GM21367 (cell line): Measurements from ENCODE around the gene BTBD9.

Experiments used
- ATAC-seq: cut with Tn5 transposase; IDR thresholded peaks from one replicate; pipeline ENCODE4 v1.9.1; 2021; ENCODE audit not compliant: unreplicated experiment

The BTBD9 gene

DNA sequence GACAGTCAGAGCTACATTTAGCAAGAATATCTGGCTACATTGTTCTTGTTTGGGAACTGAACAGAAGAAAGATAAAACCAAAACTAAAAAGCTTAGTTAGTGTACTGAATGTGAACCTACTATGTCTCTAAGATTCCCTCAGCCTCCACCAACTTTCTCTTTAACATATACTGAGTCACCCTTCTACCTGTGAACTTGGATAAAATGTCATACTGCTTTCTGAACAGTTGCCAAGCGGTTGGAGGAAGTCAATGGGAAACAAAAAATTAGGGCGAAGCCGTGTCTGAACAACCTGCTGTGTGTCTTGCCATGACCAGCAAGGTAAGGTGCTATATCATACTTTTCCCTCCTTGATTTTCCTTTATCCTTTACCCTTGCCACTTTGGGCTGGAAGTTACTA lies 243.5 kb downstream of the BTBD9 start:
- no peak for ATAC-seq

DNA sequence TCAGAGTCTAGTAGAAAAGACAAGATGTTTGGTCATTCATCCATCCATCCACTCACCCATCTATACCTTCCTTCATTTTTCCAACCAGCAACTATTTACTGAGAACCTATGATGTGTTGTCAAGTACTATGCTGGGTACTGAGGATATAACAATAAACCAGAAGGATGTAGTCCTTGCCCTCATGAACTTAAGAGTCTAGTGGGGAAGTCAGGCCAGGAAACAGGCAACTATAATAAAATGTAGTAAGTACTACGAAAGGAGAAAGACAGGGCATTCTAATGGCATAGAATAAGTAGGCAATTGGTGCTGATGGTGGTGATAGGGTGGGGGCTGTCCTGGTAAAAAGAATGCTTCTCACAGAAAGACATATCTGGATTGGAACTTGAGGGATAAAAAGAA lies 245.7 kb downstream of the BTBD9 start:
- no peak for ATAC-seq

DNA sequence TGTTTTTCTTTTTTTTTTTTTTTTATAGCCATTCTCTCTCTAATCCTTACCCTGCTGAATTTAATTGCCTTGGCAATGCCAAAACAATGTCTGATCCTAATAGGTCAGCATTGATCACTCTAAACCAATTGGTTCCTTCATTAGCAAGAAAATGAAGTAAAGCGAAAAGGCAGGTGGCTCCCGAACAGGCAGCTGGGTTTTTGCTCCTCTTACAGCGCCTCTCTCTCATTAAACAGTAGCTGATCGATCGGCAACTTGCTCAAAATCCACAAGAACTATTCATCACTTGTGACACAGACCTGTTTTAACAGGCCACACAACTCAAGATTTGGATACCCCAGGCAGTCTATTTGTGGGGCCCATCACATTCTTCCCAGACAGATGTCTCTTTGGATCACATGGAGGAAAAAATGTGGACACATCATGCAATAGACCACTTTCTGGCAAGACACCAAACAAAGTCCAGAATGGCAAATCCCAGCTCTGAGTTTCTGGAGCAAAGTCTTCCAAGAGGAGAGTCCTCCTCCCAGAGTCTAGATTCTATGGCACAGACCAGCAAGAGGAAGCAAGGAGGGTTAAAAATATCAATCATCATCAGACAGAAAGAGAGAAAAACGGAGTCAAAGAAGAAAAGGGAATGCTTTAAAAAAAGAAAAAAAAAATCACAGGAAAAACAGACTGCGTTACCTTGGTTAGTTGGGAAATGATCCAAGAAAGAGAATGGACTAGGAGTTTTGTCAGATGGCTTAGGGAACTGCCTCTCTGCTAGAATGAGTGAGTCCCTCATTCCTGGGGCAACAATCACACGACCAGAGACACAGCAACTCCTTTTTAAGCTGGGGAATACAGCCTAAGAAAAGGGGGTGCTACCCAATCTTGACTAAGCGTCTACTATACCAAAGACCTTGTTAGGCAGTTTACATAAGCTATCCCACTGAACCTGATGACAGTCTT lies 247.8 kb downstream of the BTBD9 start:
- ATAC-seq: no peak

DNA sequence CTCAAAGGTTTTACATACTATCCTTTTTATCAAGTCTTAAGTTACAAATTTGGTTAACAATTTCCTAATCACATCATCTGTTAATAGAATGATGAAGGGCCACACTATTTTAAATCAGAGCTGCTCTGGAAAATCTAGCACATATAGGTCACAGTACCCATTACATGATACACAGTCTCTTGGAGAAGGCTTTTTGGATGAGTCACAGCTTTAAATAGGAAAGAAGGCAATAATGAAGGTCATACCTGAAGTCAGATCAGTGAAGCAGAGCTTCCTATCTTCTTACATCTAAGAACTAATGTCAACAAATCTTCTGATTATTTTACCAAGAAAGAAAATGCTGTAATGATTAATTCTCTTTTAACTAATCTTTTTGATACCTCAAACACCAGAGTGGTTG lies 248.5 kb downstream of the BTBD9 start:
- ATAC-seq: no peak

DNA sequence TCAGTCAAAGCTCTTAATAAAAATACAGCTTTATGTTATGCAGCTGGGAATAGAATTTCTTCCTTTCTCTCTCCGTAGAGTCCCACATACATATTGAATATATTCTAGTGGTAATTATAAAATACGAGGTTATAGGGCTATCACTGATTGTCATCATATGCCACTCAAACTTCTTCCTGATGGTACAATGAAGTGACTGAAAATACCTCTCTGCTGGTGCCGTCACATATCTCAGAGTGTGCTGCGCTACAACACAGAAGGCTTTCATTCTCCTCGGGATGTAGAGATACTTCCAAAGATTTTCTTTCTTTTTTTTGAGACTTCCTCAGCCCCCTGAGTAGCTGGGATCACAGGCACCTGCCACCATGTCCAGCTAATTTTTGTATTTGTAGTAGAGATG lies 249.9 kb downstream of the BTBD9 start:
- no peak for ATAC-seq

DNA sequence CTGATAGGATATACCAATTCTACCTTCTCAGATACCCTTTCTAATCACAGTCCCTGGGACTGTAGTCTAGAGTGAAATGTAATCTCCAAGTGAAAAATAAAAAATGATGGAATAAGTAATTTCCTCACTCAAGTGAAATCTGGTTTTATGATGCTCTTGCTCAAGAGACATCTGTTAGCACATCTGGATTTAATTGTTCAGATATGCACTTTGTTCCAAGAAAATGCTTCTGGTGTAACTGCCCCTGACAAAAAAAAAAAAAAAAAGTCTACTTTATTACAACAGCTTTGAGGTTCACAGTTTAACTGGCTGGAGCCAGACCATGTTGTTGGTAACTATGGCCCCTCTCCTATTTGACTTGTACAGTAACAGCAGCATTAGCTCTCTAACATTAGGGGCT lies 251.8 kb downstream of the BTBD9 start:
- ATAC-seq: no peak

DNA sequence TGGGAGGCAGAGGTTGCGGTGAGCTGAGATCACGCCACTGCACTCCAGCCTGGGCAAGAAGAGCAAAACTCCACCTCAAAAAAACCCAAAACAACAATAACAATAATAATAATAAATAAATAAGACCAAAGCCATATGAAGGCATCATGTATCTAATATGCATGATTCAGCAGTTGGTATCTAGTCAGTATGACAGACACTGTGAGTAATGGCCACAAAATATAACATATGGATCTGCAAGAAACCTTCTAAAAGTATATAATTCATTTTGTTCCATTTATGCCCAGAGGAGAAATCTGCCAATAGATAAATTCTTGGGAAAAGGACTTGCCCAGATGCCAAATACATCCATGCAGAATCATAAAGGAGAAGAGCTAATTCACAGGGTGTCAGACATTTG lies 252.3 kb downstream of the BTBD9 start:
- no peak for ATAC-seq

DNA sequence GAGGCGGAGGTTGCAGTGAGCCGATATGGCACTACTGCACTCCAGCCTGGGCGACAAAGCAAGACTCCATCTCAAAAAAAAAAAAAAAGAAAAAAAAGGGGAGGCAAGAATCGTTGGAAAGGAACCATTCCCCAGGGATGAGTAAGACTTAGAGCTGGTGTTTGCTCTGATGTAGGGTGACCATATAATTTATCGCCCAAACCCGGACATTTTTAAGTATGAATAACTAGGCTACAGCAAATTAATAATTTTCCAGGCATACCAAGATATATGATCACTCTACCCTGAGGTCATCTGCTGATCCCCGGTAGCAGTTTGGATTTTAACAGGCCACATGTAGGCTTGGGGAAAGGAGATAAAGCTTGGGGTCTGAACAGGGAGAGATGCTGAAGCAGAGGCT lies 260.9 kb downstream of the BTBD9 start:
- ATAC-seq: no peak

DNA sequence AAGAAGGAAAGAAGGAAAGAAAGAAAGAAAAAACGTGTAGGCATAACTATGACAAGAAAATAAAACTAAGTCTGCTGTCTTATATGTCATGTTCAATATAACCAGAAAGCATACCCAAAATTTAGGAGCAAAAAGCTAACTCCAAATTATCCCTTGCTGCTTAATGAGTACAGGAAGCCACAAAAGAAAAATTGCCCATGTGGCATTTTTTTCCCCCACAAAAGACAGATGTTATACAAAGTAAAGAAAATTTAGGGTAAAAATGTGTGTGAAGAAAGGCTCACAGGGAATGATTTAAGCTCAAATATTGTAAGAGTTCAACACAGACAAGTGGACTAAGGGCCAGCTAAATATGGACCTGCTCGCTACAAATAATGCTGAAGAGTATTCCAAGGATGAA lies 263.8 kb downstream of the BTBD9 start:
- no peak for ATAC-seq

DNA sequence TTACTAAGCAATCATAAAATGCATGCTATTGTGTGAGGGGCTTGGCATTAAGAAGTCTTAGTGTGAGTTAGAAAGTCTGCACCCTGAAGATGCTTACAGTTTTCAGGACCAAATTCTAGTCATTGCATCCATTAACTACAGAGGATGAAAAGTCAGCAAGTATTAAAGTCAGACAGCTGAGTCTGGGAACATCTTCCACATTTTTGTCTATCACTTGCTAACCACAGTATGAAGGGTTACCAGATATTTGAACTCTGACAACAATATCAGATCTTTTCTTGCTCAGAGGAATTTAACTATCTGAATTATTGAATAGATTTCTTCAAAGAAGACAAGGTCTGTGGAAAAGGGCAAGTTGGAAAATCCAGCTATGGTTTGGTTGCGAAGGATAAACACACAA lies 264.4 kb downstream of the BTBD9 start:
- no peak for ATAC-seq

DNA sequence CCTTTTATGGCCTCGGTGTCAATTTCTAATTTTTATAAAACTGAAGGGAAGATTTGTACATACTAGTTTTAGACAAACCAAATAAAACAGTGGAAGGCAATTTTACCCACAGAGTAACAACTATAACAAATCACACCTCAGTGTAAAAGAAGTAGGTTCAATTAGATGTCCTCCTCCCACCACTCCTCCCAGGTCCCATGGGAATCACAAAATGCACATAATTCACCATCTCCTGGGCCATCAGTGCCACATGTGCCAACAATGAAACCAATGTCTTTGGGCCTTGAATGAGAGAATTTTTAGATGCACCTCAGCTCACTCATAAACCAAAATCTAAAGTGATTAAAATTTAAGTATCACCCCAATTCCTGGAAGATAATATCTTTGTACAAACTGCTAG lies 267.8 kb downstream of the BTBD9 start:
- ATAC-seq: no peak

DNA sequence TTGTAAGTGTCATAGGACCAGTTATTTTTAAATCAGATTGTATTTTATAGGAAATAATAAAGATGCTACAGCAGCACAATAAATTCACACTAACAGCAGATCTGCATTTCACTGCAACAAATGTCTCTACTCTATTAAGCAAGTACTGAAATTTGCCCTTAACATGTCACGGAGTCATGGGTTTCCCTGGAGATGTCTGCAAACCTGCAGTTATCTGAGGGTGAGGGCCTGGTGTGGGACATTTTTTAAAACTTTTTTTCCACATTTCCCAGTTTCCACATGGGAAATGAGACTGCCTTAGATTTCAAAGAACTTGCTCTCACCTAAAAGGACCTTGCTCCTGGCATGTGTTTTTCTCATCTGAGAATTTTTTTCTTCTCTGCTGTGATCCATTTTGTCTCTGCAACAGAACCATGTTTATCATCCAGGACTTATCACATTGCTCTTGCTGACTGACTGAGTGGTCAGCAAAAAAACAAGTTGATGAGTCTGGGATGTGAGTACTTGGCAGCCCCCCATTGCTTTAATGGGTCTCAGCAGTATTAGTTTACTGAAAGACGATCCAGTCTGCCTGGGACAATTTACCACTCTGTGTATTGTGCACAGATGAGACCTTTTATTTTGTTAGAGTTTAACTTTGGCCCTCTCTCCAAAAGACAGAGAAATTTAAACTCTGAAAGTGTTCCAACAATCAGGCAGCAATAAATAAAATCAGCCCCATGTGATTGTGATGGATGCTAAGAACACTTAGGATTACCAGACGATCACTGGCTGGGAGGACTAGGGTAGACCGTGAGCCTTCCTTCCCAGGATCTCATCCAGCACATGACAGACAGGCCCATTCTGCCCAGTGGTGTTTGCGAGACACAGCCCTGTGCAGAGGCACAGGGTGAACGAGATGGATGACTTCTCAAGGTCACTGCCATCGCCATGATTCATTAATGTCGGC lies 268.8 kb downstream of the BTBD9 start:
- no peak for ATAC-seq

DNA sequence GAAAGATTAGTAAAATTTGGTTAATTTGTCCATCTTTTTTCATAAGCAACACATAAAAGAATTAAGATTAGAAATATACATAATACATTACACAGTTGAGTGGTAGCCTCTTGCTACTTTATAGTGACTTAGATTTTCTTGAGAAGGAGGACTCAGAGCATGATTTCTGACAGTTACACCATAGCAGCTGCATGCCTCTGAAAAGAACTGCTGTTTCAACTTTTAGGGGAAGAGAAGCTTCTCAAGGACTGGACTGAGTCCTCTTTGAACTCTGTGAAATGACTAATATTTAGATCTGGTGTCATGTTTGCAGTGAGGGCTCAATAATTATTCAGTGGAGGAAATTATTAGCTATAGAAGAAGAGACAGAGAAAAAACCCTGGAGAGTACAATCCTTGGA lies 272.5 kb downstream of the BTBD9 start:
- ATAC-seq: no peak

DNA sequence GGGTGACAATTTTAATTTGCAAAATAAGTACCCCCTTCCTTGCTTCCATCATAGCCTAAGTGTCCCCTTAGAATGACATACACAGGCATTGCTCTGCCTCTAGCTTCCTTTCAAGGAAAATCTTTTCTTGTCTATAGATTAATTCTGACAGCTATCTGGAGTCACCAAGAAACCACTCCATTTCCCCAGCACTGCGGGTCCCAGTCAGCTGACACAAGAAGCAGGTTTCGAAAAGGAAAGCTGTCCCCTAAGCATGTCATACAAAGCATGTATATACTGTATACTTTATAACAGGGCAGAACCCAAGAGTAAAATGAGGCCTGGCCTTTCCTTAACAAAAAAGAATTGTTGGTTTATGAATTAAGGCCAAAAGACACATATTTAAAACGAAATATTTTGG lies 273.5 kb downstream of the BTBD9 start:
- no peak for ATAC-seq

DNA sequence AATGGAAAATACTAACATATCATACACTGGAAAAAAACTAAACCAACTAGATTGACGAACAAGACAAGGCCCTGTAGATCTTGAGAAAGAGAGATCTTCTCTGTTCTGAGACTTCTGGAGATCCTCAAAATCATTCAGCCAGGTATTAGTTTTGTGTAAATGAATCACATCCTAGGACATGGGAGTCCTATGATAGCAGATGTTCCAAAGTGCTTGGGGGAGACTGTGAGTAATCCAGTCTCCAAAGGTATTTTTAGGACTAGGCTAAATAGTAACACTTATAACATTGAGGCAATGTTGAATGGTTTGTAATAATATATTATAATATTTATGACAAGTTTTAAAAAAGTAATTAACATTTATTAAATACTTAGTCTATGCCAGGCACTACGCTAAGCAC lies 275.0 kb downstream of the BTBD9 start:
- ATAC-seq: no peak

DNA sequence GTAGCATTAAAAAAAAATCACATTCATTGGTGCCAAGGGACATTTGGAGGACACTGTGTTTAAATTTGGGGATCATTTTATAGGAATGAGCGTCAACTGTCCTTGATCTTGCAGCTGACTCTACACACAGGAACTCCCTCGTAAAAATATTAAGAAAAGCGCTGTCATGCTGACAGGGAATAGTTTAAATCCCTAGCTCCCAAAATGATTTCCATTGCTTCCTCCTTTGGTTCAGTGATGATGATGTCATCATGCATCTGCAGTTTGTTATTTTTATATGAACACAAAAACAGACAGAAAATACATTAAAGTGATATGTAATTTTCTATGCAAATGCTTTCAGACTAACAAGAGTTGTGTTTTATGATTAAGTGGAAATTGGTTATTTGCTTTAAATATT lies 275.6 kb downstream of the BTBD9 start:
- no peak for ATAC-seq

DNA sequence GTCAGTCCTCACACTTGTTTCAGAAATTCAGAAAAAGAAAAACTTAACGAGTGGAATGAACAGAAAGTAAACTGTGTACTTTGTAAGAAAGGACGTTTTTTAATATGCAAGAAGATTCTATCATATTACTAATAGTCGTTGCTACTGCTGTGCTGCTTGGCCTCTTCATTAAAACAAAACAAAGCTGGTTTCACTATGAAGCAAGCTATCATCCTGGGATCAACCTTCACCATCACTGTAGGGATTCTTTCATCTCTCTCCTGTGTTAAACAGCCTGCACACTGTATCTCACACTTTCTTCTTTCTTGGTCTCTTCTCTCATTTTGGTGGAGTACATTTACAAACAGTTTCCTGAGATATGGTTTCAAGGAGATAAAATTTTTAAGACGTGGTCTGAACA lies 284.2 kb downstream of the BTBD9 start:
- no peak for ATAC-seq

DNA sequence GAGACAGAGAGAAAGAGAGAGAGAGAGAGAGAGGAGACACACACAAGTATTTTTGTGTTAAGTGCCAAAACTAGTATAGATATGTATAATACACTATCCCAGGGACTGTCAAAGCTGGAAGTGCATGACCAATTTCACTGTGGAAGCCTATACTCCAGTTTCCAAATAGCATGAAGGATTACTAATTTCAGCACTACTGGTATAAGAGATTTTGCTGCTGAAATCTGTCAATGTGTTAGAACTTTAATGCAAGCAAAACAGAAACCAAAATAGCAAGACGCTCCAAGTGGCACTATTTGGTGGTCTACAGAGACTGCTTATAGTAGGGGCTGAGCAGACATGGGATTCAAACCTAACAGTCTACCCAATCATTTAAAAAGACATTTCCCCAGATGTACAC lies 284.8 kb downstream of the BTBD9 start:
- ATAC-seq: no peak

DNA sequence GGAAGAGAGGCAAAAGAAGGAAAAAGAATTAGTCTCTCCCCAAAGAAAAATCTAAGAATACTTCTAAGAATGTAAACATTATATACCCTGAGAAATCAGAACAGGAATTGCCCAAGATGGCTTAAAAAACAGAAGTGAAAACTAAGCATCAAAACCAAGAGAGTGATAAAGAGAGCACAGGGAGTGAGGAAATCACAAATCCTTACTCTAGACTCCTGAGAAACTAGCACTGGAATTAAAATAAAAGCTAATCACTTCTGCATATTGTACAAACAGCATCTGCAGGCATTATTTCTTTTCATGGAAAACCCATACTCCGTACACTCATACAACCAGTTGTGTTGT lies 285.7 kb downstream of the BTBD9 start:
- no peak for ATAC-seq

DNA sequence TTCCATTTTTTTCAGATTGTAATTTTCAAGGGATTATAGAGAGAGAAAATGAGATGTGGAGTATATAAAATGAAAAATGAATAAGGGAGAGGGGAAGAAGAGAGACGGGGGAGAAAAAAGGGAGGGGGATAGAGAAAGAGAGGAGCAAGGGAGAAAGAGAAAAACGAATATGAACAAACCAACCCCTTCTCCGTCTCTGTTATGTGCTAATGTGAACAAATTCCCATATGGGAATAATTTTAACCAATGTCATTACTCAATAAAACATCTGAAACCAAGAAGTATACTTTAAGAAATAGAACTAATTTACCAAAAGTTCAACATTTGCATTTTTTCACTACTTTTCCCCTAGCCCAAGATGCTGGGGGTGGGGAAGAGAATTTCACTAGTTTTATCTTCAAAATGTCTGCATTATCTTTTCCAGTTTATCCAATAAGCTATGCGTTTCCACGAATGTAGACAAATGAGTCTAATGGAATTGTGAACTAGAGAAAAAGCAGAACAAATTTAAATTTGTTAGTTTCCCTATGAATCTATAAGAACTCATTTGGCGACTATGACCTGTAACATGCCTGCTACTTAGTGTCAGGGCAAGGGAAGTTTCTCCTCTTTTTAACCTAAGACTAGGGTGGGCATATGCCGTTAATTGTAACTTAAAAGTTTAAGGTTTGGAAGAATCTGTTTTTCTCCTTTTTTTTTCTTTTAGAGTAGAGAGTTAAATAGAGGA lies 286.3 kb downstream of the BTBD9 start:
- ATAC-seq: no peak

DNA sequence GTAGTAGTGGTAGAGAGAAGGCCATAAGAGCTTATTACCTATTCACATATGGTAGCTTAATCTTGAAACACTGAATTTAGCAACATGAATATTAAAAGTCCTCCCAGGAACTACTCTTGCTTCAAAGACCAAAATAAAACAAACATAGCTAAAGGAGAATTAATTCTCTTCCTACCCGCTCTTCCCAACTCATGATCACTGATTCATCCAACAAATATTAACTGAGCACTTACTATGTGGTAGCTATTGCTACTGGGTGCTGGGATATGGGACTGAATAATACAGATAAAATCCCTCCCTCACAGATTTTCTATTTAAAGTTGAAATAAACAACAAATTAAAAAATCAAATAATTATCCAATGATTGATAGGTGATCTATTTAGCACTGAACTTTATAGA lies 287.1 kb downstream of the BTBD9 start:
- ATAC-seq: no peak
